Measurements from ENCODE around the gene ARL5A.

The ARL5A gene

DNA sequence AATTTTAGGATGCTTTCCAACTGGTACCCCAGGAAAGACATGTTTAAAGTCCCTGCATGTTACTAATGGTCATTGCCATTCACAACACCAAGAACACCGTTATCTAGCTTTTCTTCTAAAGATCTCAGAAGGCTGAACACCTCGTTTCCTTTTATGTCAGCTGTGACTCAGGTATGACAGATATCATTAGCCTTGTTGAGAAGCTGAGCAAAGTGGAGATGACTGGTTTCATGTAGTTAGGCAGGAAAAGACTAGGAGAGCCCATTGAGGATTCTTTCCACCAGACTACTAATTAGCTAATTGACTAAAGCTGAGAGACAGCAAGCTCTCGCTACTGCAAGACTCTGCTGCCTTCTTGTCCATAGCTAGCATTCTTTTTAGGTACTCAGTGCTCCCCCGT lies 32.0 kb upstream of the ARL5A start:
- no peak overlapping the region for H3K4me3 ChIP-seq (replicated peaks in 1 of 2; ENCODE audit: low read depth in 2 of 2, low read length in 2 of 2)
- DNase-seq (ENCODE audit: low read depth in 2 of 2), result no peak
- TF ChIP-seq, protein P1, sequence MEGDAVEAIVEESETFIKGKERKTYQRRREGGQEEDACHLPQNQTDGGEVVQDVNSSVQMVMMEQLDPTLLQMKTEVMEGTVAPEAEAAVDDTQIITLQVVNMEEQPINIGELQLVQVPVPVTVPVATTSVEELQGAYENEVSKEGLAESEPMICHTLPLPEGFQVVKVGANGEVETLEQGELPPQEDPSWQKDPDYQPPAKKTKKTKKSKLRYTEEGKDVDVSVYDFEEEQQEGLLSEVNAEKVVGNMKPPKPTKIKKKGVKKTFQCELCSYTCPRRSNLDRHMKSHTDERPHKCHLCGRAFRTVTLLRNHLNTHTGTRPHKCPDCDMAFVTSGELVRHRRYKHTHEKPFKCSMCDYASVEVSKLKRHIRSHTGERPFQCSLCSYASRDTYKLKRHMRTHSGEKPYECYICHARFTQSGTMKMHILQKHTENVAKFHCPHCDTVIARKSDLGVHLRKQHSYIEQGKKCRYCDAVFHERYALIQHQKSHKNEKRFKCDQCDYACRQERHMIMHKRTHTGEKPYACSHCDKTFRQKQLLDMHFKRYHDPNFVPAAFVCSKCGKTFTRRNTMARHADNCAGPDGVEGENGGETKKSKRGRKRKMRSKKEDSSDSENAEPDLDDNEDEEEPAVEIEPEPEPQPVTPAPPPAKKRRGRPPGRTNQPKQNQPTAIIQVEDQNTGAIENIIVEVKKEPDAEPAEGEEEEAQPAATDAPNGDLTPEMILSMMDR (IDR thresholded peaks at IDR 0.05; ENCODE audit: low read depth, low read length), result no peak

DNA sequence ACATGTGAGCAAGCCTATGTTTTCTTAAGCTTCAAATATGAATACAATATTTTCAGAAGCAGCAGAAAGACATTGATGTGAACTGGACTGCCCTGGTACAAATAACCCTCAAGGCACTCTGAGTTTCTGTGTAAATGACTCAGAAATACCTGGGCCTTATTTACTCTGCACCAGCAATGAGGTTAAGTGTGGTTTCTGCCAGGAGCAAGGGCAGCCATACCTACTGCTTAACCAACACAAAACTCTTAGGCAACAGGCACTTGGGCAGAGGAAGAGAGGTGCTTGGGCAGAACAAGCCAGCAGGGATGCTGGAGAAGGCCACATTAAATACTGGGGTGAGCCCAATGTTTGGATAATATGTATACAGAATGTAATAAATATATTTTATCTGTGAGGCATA lies 29.4 kb upstream of the ARL5A start:
- TF ChIP-seq, protein P1 (IDR thresholded peaks at IDR 0.05; ENCODE audit: low read depth, low read length), result no peak
- DNase-seq (ENCODE audit: low read depth in 2 of 2), result no peak
- no peak overlapping the region for H3K4me3 ChIP-seq (replicated peaks in 1 of 2; ENCODE audit: low read depth in 2 of 2, low read length in 2 of 2)

DNA sequence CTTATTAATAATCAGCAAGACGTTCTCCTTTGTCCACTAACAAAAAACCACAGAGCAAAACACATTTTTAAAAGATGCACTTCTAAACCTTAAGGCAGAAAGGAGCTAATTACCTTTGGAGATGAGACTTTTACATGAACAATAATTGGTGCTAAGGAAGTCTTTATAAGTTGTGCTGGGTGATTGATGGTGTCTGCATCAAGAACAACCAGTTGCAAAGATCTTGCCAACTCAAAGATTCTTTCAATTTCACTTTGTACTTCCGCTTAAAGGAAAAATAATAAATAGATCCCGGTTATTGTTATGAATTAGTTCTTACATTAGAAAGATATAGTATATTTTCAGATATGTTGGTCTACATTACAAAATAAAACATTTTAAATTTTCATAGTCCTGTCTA lies 26.9 kb upstream of the ARL5A start:
- TF ChIP-seq, protein P1 (IDR thresholded peaks at IDR 0.05; ENCODE audit: low read depth, low read length), result no peak
- no peak for DNase-seq (ENCODE audit: low read depth in 2 of 2)
- no peak overlapping the region for H3K4me3 ChIP-seq (replicated peaks in 1 of 2; ENCODE audit: low read depth in 2 of 2, low read length in 2 of 2)

DNA sequence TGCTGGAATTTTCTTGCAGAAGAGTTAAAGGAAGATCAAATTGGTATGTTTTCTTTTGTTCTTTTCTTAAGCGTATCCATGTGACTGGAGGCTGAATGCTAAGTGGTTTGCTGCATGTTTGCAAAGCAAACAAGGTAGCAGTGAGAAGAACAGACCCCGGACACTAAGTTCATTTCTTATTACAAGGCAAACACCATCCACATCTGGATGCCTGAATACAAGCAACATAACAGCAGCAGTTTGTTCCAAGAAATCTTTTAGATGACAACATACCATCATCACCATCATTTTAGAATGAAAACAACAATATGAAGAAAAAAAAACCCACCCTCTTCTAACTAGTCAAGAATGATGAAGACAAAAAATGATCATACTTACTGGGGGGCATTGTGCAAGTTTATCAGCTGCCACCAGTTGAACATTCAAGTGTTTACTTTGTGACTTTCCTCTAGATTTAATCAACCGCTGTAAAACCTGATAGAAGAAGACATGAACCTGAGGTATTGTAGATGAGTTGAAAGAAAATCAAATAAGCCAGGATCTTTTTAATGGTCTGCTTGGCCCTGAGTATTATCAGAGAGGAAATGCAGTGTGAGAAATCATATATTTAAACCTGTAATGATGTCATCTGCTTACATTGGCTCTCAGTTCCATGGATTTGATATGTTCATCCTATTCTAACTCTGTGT lies 25.0 kb upstream of the ARL5A start:
- no peak for DNase-seq (ENCODE audit: low read depth in 2 of 2)
- TF ChIP-seq, protein P1 (IDR thresholded peaks at IDR 0.05; ENCODE audit: low read depth, low read length), result no peak
- no peak overlapping the region for H3K4me3 ChIP-seq (replicated peaks in 1 of 2; ENCODE audit: low read depth in 2 of 2, low read length in 2 of 2)

DNA sequence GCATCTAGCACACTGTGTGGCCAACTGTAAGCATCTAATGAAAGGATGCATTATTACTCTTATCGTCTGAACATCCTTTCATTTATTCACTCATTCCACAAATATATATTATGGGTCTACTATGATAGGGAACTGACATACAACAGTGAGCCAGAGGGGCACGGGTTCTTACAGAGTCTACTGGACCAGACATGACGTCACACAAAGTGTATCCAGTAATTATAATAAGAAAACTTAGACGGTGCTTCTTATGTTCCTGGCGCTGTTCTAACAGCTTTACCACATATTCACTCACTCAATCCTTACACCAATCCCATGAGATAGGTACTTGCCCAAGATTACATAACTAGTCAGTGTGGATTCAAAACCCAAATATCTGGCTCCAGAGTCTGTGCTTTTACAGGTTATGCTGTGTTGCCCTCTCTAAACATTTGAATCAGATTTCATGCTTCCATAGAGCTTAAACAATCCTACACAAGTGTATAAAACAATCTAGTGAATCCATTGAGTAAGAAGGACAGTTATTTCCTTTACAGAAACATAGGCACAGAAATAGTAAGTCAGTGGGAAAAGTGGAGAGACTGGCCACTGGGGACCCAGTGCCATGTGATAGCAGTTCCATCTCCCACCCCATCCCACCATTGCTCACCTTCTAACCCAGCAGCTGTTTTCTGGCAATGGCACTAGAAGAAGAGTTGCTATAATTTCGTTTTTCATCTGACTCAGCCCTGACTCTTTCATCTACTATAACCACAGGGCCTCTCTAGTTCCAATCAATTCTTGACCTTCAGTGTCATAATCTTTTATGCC lies 24.2 kb upstream of the ARL5A start:
- peak in 1 of 2 donors; percentile 8 for DNase-seq (ENCODE audit: low read depth in 2 of 2)
- no peak overlapping the region for H3K4me3 ChIP-seq (replicated peaks in 1 of 2; ENCODE audit: low read depth in 2 of 2, low read length in 2 of 2)
- TF ChIP-seq, protein P1 (IDR thresholded peaks at IDR 0.05; ENCODE audit: low read depth, low read length), result no peak

DNA sequence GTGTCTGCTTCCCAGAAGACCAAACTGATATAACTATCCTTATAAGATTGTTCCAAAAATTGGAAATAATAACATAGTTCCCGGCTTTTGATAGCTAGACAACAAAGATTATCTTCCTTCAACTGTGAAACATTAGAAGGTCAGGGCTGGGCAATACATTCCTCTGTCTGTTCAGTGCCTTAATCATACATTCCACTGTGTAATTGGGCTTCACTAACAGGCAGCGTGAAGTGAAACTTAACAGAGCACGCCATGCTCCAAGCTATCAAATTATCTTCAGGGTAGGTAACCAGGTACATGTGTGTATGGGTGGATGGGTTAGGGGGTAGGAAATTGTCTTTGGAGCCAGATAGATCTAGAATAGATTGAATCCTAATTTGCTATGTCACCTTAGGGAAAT lies 23.5 kb upstream of the ARL5A start:
- no peak overlapping the region for H3K4me3 ChIP-seq (replicated peaks in 1 of 2; ENCODE audit: low read depth in 2 of 2, low read length in 2 of 2)
- TF ChIP-seq, protein P1 (IDR thresholded peaks at IDR 0.05; ENCODE audit: low read depth, low read length), result no peak
- DNase-seq (ENCODE audit: low read depth in 2 of 2), result no peak

All from cardiac fibroblast (primary cell).